Subcutaneous abdominal adipose tissue (tissue), 5 donors: ENCODE results near the gene DNAH6.
"Not testable (repeated sequence)": the region's sequence is repeated elsewhere in the genome, so short reads cannot be mapped to it uniquely, and the experiment has no call there.

Experiments
- H3K27ac ChIP-seq: one replicate; pipeline ENCODE4 v1.7.0; 2013; ENCODE audit warnings: low read depth, mild to moderate bottlenecking, inconsistent platforms, low read length, moderate library complexity
- H3K27me3 ChIP-seq, 5 donors: one replicate each; pipeline ENCODE4 v1.7.0; 2013; ENCODE audit warnings: low read length in 5 of 5, inconsistent platforms in 1 of 5; ENCODE audit not compliant: control insufficient read depth in 5 of 5, insufficient read depth in 4 of 5
- H3K36me3 ChIP-seq, 5 donors: one replicate each; pipeline ENCODE4 v1.7.0; 2013; ENCODE audit warnings: low read length in 5 of 5; ENCODE audit not compliant: control insufficient read depth in 5 of 5, insufficient read depth in 5 of 5
- H3K4me1 ChIP-seq, 5 donors: one replicate each; pipeline ENCODE4 v1.7.0; 2013; ENCODE audit warnings: low read length in 5 of 5, mild to moderate bottlenecking in 3 of 5, moderate library complexity in 1 of 5; ENCODE audit not compliant: control insufficient read depth in 5 of 5, insufficient read depth in 5 of 5
- H3K4me3 ChIP-seq, 5 donors: one replicate each; pipeline ENCODE4 v1.7.0; 2013; ENCODE audit warnings: low read length in 5 of 5, low read depth in 1 of 5
- H3K9ac ChIP-seq, 5 donors: one replicate each; pipeline ENCODE4 v1.7.0; 2013; ENCODE audit warnings: low read length in 5 of 5, mild to moderate bottlenecking in 4 of 5, moderate library complexity in 3 of 5
- H3K9me3 ChIP-seq, 5 donors: one replicate each; pipeline ENCODE4 v1.7.0; 2013; ENCODE audit warnings: low read length in 5 of 5; ENCODE audit not compliant: control insufficient read depth in 5 of 5
- donor health status: healthy.
- donor health status: healthy.
- donor health status: healthy.
- donor health status: healthy.
- donor health status: healthy.

DNAH6 gene

DNA sequence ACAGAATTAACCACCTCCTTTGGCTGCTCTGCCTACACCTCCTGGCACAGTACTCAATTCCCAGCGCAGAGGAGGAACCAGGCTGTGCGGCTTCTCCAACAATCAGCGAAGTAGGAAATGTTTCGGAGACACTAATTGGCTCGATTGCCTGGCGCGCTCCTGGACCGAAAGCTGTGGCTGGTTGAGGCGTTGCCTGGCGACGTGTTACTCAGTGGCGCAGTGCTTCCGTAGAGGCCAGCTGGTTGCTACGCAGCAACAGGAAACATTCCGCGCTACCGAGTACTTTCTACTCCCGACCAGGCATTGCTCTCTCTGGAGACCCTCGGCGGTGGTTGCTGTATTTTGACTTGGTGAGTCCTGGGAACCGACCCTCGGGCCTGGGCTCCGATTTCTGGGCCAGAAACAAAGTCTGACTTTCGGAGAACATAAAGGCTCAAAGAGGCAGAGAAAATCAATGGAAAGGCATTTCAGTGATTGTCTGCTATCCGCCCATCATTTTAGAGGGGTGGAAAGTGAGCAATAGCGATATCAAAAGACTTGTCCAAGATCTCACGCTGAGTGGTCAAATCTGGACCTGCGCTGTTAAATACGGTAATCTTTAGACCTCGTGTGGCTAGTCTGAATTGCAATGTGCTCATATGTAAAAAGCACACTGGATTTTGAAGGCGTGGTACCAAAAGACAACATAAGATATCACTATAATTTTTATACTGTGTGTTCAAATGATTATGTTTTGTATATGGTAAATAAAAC lies at the start of gene DNAH6:
Gene DNAH6 (plus strand): TSS at position 265 of the 753 bp plus-strand sequence. CDS start 1,329 bp downstream, outside the sequence.
- Histone ChIP-seq H3K36me3 (no peaks in the 10 kb centered on the region), H3K27ac (no peak within 1 kb of the TSS), H3K9ac (peak within 1 kb of the TSS in 1 of 5 donors; percentile 26), H3K4me1 (peaks cover 0 to 11% (median 5%) of the 10 kb centered on the region in 5 donors), H3K4me3 (peak within 1 kb of the TSS; percentile 54 to 91 (median 68)), H3K9me3 (no peaks in the 10 kb centered on the region), H3K27me3 (no peaks in the 10 kb centered on the region)

GRCh38 chr2:84467389-84467788 lies 48.9 kb upstream of the DNAH6 start:
- H3K9me3 ChIP-seq = peaks cover 0 to 10% (median 3%) of the 10 kb centered on the region in 5 donors
- no peak overlapping the region for H3K27ac ChIP-seq
- H3K9ac ChIP-seq = no peak overlapping the region
- H3K36me3 ChIP-seq = no peaks in the 10 kb centered on the region
- peaks cover 0 to 26% (median 16%) of the 10 kb centered on the region in 5 donors for H3K4me1 ChIP-seq
- H3K4me3 ChIP-seq = peak overlapping the region in 1 of 5 donors; percentile 21
- H3K27me3 ChIP-seq = no peaks in the 10 kb centered on the region

DNA sequence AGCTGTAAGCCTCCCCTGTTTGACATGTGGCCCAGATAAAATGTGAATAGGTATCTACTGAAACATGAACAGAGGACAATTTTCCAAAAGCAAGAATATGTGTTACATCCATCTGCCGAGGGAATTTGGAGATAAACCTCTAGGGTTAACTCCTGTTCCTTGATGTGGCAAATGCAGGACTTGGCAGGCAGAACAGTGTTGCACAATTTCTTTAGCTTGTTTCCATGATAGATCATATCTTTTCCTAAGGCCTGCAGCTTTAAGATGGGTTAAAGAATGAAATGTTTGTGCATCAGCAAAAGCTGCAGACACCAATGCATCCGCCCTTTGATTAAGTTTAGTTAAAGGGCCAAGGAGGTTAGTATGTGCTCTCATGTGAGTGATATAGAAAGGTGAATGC lies 43.9 kb upstream of the DNAH6 start:
- H3K4me3 ChIP-seq, H3K27me3 ChIP-seq, H3K36me3 ChIP-seq, H3K9ac ChIP-seq, H3K27ac ChIP-seq: not testable (repeated sequence)
- Histone ChIP-seq H3K4me1 (peaks cover 0 to 37% (median 20%) of the 10 kb centered on the region in 5 donors), H3K9me3 (peaks cover 0 to 19% (median 13%) of the 10 kb centered on the region in 5 donors)

- Histone ChIP-seq H3K9ac (no peak overlapping the region), H3K36me3 (no peaks in the 10 kb centered on the region), H3K9me3 (peaks cover 0 to 19% (median 16%) of the 10 kb centered on the region in 5 donors), H3K4me1 (peaks cover 0 to 41% (median 20%) of the 10 kb centered on the region in 5 donors), H3K4me3 (no peak overlapping the region), H3K27ac (no peak overlapping the region), H3K27me3 (no peaks in the 10 kb centered on the region)
Observed at GRCh38 chr2:84472856-84473565, 43.3 kb upstream of the DNAH6 start.

DNA sequence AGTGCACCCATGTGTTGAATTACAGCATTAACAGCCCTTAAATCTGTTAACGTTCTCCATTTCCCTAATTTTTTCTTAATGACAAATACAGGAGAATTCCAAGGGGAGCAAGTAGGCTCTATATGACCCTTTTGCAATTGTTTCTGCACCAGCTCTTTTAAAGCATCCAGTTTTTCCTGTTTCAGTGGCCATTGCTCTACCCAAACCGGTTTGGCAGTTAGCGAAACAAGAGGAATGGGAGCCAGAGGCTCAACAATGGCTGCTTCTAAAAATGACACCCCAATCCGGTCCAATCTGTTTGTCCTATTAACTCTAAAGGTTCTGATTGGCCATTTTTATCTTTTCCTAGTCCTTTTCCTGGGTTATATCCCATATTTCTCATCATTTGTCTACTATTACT lies 42.1 kb upstream of the DNAH6 start:
- no peaks in the 10 kb centered on the region for H3K27me3 ChIP-seq
- peaks cover 0 to 44% (median 28%) of the 10 kb centered on the region in 5 donors for H3K4me1 ChIP-seq
- no peaks in the 10 kb centered on the region for H3K36me3 ChIP-seq
- peaks cover 0 to 19% (median 16%) of the 10 kb centered on the region in 5 donors for H3K9me3 ChIP-seq
- no peak overlapping the region for H3K4me3 ChIP-seq
- H3K27ac ChIP-seq = no peak overlapping the region
- H3K9ac ChIP-seq = no peak overlapping the region

GRCh38 chr2:84477886-84478285 lies 38.4 kb upstream of the DNAH6 start:
- Histone ChIP-seq H3K36me3 (no peaks in the 10 kb centered on the region), H3K4me1 (peaks cover 0 to 25% (median 11%) of the 10 kb centered on the region in 5 donors), H3K9me3 (peaks cover 0 to 13% (median 8%) of the 10 kb centered on the region in 5 donors), H3K9ac (no peak overlapping the region), H3K4me3 (peak overlapping the region in 1 of 5 donors; percentile 19), H3K27me3 (no peaks in the 10 kb centered on the region), H3K27ac (no peak overlapping the region)

DNA sequence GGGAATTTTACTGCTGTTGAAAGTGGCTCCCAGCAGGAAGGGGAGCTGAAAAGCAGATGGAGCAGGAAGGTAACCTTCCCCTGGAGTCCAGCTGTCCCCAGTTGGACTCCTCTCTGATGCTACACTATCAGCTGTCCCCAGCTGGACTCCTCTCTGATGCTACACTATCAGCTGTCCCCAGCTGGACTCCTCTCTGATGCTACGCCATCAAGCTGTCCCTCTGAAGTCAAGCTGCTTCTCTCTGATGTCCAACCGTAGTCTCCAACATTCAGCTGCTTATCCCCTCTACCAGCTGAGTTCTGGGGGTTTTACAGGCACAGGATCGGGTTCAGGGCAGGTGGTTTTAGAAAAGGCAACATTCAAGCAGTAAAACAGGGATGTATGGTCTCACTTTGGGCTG lies 37.4 kb upstream of the DNAH6 start:
- H3K27me3 ChIP-seq = no peaks in the 10 kb centered on the region
- no peak overlapping the region for H3K27ac ChIP-seq
- H3K4me3 ChIP-seq = no peak overlapping the region
- H3K36me3 ChIP-seq = no peaks in the 10 kb centered on the region
- peaks cover 0 to 21% (median 11%) of the 10 kb centered on the region in 5 donors for H3K4me1 ChIP-seq
- peaks cover 0 to 13% (median 8%) of the 10 kb centered on the region in 5 donors for H3K9me3 ChIP-seq
- H3K9ac ChIP-seq = no peak overlapping the region

- H3K36me3 ChIP-seq = no peaks in the 10 kb centered on the region
- H3K27ac ChIP-seq = no peak overlapping the region
- H3K4me3 ChIP-seq = no peak overlapping the region
- peaks cover 0 to 10% (median 7%) of the 10 kb centered on the region in 5 donors for H3K9me3 ChIP-seq
- no peak overlapping the region for H3K9ac ChIP-seq
- H3K4me1 ChIP-seq = peaks cover 0 to 28% (median 14%) of the 10 kb centered on the region in 5 donors
- H3K27me3 ChIP-seq = no peaks in the 10 kb centered on the region
Observed at GRCh38 chr2:84481702-84482101, 34.6 kb upstream of the DNAH6 start.

DNA sequence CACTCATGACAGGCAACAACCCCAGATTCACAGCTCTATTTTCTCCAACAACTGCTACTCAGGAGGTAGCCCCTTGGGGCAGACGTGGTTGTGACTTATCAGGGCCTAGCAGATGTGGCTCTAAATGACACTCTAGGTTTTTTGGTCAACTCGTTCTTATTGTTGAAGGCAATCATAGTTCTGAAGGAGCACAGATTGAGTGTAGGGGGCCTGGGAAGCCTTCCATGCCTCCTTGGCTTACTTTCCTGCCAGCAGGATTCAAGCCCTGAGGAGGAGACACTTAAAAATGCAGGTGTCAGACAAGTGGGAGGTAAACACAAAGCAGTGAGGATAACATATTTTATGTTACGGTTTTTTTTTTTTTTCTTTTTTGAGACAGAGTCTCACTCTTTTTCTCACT lies 33.7 kb upstream of the DNAH6 start:
- peaks cover 0 to under 1% (median 0%) of the 10 kb centered on the region in 5 donors for H3K9me3 ChIP-seq
- no peaks in the 10 kb centered on the region for H3K36me3 ChIP-seq
- H3K27me3 ChIP-seq = no peaks in the 10 kb centered on the region
- H3K27ac ChIP-seq = no peak overlapping the region
- no peak overlapping the region for H3K9ac ChIP-seq
- peaks cover 0 to 37% (median 16%) of the 10 kb centered on the region in 5 donors for H3K4me1 ChIP-seq
- no peak overlapping the region for H3K4me3 ChIP-seq

DNA sequence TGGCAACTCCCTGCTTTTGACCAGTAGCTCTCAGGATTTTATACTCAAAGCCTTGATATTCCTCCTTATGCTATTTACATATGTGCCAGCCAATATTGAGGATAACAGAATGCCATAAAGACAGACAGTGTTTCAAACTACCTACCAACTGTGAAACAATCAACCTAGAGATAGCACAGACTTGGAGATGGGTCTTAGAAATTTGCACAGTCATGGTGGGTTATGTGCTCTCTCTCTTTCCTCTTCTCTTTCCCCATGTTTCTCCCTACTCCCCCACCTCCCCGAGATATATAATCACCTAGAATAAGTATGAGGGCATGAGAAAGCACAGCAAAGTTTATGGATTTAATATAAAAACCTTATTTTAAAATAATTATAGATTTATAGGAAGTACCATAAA lies 33.0 kb upstream of the DNAH6 start:
- H3K4me3 ChIP-seq = no peak overlapping the region
- H3K27ac ChIP-seq = no peak overlapping the region
- H3K4me1 ChIP-seq = peaks cover 0 to 31% (median 16%) of the 10 kb centered on the region in 5 donors
- H3K36me3 ChIP-seq = no peaks in the 10 kb centered on the region
- H3K9me3 ChIP-seq = no peaks in the 10 kb centered on the region
- no peaks in the 10 kb centered on the region for H3K27me3 ChIP-seq
- no peak overlapping the region for H3K9ac ChIP-seq
